GM12892 (cell line): ENCODE results near the gene BRMS1L.

ENCODE experiments used
- POLR2A ChIP-seq: IDR thresholded peaks from 2 replicates; pipeline ENCODE4 v1.6.1; 2011; ENCODE audit warnings: low read depth, low read length, control low read depth
- POLR2AphosphoS5 ChIP-seq: IDR thresholded peaks from 2 replicates; pipeline ENCODE4 v1.6.1; 2011; ENCODE audit warnings: low read depth, low read length, control low read depth
- TAF1 ChIP-seq: IDR thresholded peaks from 2 replicates; pipeline ENCODE4 v1.6.1; 2011; ENCODE audit warnings: low read depth, mild to moderate bottlenecking, control low read depth, low read length, borderline replicate concordance

GRCh38 chr14:35875296-35875695 is 49.2 kb downstream of the BRMS1L start:
- no peak for TF ChIP-seq POLR2AphosphoS5
- no peak for TF ChIP-seq POLR2A
- TF ChIP-seq TAF1, result no peak
